Cardiac fibroblast (primary cell): ENCODE data around the gene CBY1.

Experiments used
- DNase-seq, 2 donors: peaks; one replicate each; pipeline versions ENCODE4 v3.0.0 to v3.0.0-alpha.2; 2010; ENCODE audit warnings: low read depth in 2 of 2
- H3K4me3 ChIP-seq, 2 donors: replicated peaks in 1 of 2; 1 replicate in 1 of 2; 2 replicates in 1 of 2; pipeline ENCODE4 v1.5.1; 2011; ENCODE audit warnings: low read depth in 2 of 2, low read length in 2 of 2, mild to moderate bottlenecking in 2 of 2, moderate library complexity in 1 of 2
- TF ChIP-seq, protein P1 (sequence below): IDR thresholded peaks from one replicate; pipeline ENCODE4 v1.5.1; 2011; ENCODE audit warnings: low read depth, mild to moderate bottlenecking, low read length, inconsistent platforms

CBY1 gene

DNA sequence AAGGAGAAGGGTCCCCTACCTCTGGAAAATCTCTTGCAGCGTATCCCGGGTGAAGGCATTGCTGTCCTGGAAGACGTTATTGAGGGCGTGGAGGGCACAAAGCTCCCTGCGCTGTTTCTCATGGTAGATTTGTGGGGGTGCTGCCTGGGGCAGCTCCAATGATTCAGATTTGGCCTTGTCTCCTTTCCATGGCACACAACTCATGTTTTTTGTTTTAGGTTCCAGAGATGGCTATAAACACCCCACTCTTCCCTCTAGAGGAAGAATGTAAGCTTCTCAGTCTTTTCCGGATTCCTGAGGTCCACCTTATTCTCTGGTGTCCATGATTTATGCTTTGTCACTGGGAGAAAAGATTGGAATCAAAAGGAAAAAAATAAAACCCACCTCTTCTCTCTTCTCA lies 43.3 kb downstream of the CBY1 start:
- peak overlapping the region; percentile 65 to 80 for H3K4me3 ChIP-seq
- TF ChIP-seq, protein P1, sequence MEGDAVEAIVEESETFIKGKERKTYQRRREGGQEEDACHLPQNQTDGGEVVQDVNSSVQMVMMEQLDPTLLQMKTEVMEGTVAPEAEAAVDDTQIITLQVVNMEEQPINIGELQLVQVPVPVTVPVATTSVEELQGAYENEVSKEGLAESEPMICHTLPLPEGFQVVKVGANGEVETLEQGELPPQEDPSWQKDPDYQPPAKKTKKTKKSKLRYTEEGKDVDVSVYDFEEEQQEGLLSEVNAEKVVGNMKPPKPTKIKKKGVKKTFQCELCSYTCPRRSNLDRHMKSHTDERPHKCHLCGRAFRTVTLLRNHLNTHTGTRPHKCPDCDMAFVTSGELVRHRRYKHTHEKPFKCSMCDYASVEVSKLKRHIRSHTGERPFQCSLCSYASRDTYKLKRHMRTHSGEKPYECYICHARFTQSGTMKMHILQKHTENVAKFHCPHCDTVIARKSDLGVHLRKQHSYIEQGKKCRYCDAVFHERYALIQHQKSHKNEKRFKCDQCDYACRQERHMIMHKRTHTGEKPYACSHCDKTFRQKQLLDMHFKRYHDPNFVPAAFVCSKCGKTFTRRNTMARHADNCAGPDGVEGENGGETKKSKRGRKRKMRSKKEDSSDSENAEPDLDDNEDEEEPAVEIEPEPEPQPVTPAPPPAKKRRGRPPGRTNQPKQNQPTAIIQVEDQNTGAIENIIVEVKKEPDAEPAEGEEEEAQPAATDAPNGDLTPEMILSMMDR = peak; percentile 15
- DNase-seq = peak; percentile 61 to 66

DNA sequence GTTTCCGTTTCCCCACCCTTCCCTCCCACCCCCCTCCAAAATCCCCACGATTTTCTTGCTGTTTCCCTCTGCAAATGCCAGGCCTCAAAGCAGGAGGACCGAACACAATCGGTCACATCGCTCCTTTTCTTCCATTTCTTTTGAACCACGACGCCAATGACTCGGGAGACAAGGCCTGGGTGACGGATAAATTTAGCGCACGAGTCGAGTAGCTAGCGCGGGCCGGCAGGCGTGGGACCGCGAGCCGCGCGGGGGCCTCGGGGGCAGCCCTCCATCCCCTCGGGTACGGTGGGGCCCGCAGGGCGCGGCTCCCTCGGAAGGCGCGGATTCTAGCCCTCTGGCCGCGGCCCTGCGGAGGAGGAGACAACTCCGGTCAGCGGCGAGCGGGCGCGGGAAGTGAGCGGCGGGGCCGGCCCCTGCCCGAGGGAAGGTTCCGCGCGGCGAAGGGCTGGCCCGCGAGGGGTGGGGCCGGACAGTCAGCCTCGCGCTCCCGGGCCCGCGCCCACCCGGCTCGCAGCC lies 43.9 kb downstream of the CBY1 start:
- DNase-seq = peak; percentile 54 to 78
- TF ChIP-seq, protein P1 = no peak
- peak overlapping the region; percentile 65 to 80 for H3K4me3 ChIP-seq

DNA sequence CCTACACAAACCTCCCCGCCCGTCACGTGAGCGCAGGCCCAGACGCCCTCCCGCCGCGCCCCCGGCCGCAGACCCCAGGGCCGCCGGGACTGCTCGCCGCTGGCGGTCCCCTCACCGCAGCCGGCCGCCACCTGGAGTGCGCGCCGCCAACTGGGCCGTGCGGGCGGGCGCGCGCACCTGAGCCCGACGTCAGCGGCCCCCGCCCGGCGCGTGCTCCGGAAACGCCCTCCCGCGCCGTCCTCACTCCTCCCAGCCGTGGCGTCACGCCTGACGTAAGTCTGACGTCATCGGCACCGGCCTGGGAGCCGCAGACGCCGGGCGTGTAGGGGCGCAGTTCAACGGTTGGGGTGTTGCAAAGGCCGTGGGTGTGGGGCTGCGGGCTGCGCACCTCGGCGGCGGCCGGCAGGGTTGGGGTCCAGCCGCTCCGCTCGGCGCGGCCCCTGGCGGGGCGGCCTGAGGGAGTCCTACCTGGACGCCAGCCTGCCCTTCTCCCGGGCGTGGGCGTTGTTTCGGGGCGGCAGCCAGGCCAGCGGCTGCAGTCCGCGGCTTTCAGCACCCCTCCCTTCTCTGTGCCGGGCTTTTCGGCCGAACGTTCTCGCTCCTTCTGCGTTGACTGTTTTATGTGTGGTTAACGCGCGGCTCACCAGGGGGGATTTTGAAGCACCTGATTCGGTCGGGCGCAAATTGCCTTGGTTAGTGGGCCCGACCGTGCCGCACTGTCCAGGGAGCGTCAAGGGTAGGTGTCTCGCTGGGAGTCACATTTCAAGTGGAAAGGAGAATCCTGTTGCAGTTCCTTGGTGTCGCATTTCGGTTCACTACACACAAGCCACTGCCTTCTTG lies 44.6 kb downstream of the CBY1 start, which contains the start of gene JOSD1:
Gene JOSD1 (minus strand): TSS at position 155 of the 840 bp plus-strand sequence. CDS start 956 bp downstream, outside the sequence.
- peak; percentile 93 to 98 for DNase-seq
- TF ChIP-seq, protein P1 = no peak
- H3K4me3 ChIP-seq = peak within 1 kb of the TSS; percentile 65 to 80

DNA sequence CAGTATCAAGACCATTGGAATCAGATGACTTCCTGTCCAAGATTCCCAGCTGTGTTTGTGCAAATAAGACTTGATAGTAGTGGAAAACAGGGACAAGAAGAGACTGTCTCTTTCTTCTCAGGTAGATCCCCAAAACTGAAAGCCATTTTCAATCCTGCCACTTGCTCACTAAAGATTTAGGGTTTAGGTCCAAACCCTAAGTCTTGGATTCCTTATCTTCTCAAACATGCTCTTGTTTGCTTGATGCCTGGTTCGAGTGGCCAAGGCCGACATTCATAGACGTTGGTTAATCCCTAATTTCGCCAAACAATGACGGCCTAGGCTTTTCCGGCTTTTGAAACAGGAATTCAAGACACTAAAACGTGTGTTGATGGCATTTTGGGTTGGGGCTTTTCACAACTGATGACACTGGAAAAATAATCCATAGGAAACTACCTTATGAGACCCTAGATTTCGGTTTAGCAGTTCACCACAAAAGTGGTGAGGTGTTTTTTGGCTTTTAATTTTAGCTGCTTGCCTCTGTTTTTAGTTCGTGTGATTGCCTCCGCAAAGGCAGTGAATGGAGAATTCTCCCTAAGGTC lies 48.3 kb downstream of the CBY1 start:
- DNase-seq = peak in 1 of 2 donors; percentile 9
- TF ChIP-seq, protein P1 = no peak
- peak overlapping the region; percentile 19 to 43 for H3K4me3 ChIP-seq

DNA sequence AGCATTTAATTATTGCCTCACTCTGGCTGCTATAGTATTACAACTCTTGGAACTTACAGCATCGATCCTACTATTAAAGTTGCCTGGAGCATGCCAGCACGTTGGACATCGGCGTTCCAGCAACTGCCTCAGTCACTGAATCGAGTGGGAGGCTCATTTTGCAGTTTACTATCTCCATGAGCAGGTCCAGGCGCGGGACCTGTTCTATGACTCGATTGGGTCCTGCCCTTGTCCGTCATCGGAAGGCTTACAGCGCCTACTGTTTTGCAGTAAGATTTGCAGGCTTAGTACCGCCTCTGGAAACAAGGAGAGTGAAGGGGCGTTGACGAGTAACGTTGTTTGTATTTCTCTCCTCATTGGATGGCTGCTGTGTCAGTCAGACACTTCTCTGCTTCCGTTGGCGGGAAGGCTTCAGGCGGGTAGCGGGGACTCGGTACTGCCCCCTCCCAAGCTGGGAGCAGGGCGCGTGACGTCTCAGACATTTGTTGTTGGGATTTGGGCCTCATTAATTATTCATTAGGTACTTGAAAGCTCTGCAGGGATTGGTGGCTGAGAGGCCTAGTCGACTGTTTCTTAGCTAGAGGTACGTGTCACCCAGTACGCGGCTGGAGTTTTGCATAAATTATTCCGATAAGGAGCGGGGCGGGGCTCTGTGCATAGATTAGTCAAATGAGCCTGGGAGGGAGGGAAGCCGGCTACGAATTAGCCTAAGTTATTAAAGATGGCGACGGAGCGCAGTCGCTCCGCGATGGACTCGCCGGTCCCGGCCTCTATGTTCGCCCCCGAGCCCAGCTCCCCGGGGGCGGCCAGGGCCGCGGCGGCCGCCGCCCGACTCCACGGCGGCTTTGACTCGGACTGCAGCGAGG lies 49.0 kb downstream of the CBY1 start, which contains the start of gene GTPBP1:
Gene GTPBP1 (plus strand): TSS at position 710 of the 866 bp plus-strand sequence. CDS start 12 bp downstream, at position 722.
- TF ChIP-seq, protein P1 = no peak
- peak; percentile 100 for DNase-seq
- peak within 1 kb of the TSS; percentile 94 to 95 for H3K4me3 ChIP-seq
